Measurements from ENCODE around the gene RAB5B. TPM values are rescaled to one million over a fixed set of nuclear protein-coding genes. Genes with fewer than 3 reads are reported as not detected.
A peak's percentile ranks its signal among the peaks of the same experiment; 100 is the strongest.

Gene RAB5B
- total RNA-seq, 2 donors from 2014 or later, result 43.1 to 51.8 TPM

GRCh38 chr12:55934773-55935172 lies 39.1 kb upstream of the RAB5B start:
- H3K36me3 Mint-ChIP-seq, result peaks cover 37 to 39% of the 10 kb centered on the region in 2 donors
- peak overlapping the region; percentile 24 to 97 for H3K27ac Mint-ChIP-seq
- H3K9me3 Mint-ChIP-seq, result no peaks in the 10 kb centered on the region
- no peak for DNase-seq (ENCODE audit: low spot score in 2 of 2)
- ATAC-seq, result no peak

- no peak for DNase-seq (ENCODE audit: low spot score in 2 of 2)
- peaks cover 42 to 49% of the 10 kb centered on the region in 2 donors for H3K36me3 Mint-ChIP-seq
- no peaks in the 10 kb centered on the region for H3K9me3 Mint-ChIP-seq
- peak; percentile 20 to 27 for ATAC-seq
- peak overlapping the region in 1 of 2 donors; percentile 97 for H3K27ac Mint-ChIP-seq
Observed at GRCh38 chr12:55935738-55936151, 38.1 kb upstream of the RAB5B start.

- DNase-seq (ENCODE audit: low spot score in 2 of 2) (no peak), ATAC-seq (no peak)
- no peaks in the 10 kb centered on the region for H3K9me3 Mint-ChIP-seq
- peak overlapping the region in 1 of 2 donors; percentile 62 for H3K27ac Mint-ChIP-seq
- peaks cover 35 to 44% of the 10 kb centered on the region in 2 donors for H3K36me3 Mint-ChIP-seq
Observed at GRCh38 chr12:55937981-55938380, 35.9 kb upstream of the RAB5B start.

GRCh38 chr12:55938826-55939501 lies 34.9 kb upstream of the RAB5B start:
- ATAC-seq, result peak; percentile 65 to 71
- H3K9me3 Mint-ChIP-seq, result no peaks in the 10 kb centered on the region
- peak in 1 of 2 donors; percentile 28 for DNase-seq (ENCODE audit: low spot score in 2 of 2)

DNA sequence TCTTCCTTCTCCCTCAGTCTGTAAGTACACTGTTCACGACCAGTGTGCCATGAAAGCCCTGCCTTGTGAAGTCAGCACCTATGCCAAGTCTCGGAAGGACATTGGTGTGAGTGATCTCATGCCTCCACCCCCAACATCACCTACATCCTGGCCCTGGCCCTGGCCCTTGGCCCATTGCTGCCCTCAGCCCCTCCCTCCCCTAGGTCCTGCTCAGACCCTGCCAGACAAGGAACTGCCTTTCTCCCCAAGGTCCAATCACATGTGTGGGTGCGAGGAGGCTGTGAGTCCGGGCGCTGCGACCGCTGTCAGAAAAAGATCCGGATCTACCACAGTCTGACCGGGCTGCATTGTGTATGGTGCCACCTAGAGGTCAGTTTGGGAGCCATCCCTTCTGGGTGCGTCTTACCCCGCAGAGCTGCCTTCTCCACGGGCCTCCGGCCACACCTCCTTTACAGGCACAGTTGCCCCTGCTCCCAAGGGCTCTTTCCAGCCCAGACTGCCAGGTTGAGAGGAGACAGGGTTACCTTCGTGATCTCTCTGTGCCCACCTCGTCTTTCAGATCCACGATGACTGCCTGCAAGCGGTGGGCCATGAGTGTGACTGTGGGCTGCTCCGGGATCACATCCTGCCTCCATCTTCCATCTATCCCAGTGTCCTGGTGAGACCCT lies 33.7 kb upstream of the RAB5B start:
- Mint-ChIP-seq H3K36me3 (peaks cover 44 to 47% of the 10 kb centered on the region in 2 donors), H3K9me3 (no peaks in the 10 kb centered on the region), H3K27ac (peak overlapping the region; percentile 46 to 62)
- ATAC-seq (peak; percentile 72 to 81), DNase-seq (ENCODE audit: low spot score in 2 of 2) (peak; percentile 82 to 84)

More at GRCh38 chr12:55938826-55939501, 34.9 kb upstream of the RAB5B start:
- peak overlapping the region; percentile 62 to 70 for H3K27ac Mint-ChIP-seq
- peaks cover 38 to 48% of the 10 kb centered on the region in 2 donors for H3K36me3 Mint-ChIP-seq

DNA sequence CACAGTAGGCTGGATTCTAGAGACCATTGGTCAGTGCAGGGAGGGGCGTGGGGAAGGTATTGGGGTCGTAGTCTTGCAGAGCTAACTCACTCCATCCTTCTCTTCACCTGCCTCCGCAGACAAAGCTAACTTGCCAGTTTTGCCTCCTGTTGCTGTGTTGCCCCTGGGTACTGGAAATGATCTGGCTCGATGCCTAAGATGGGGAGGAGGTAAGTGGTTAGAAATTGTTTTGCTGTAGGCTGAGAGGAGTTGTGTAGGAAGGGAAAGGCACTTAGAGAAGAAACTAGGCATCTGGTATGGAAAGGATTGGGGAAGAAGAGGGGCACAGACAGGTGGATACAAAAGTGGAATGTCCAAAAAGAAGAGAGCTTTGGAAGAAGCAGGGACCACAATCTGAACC lies 31.8 kb upstream of the RAB5B start:
- peak overlapping the region; percentile 10 to 41 for H3K27ac Mint-ChIP-seq
- no peaks in the 10 kb centered on the region for H3K9me3 Mint-ChIP-seq
- H3K36me3 Mint-ChIP-seq, result peaks cover 42 to 66% of the 10 kb centered on the region in 2 donors
- DNase-seq (ENCODE audit: low spot score in 2 of 2) (no peak), ATAC-seq (no peak)

GRCh38 chr12:55942577-55943136 lies 31.2 kb upstream of the RAB5B start:
- ATAC-seq (no peak), DNase-seq (ENCODE audit: low spot score in 2 of 2) (no peak)
- H3K27ac Mint-ChIP-seq, result peak overlapping the region; percentile 7 to 10
- H3K9me3 Mint-ChIP-seq, result no peaks in the 10 kb centered on the region
- peaks cover 36 to 71% of the 10 kb centered on the region in 2 donors for H3K36me3 Mint-ChIP-seq

- ATAC-seq (peak; percentile 85 to 90), DNase-seq (ENCODE audit: low spot score in 2 of 2) (no peak)
- H3K9me3 Mint-ChIP-seq, result no peaks in the 10 kb centered on the region
- peaks cover 29 to 65% of the 10 kb centered on the region in 2 donors for H3K36me3 Mint-ChIP-seq
- H3K27ac Mint-ChIP-seq, result peak overlapping the region; percentile 81 to 83
Observed at GRCh38 chr12:55946553-55946952, 27.3 kb upstream of the RAB5B start.

- peak overlapping the region; percentile 14 to 19 for H3K27ac Mint-ChIP-seq
Observed at GRCh38 chr12:55955344-55955743, 18.5 kb upstream of the RAB5B start.

GRCh38 chr12:55955800-55956508 lies 17.9 kb upstream of the RAB5B start:
- Mint-ChIP-seq H3K27ac (peak overlapping the region; percentile 14 to 19), H3K9me3 (no peaks in the 10 kb centered on the region), H3K36me3 (peaks cover 5 to 17% of the 10 kb centered on the region in 2 donors)
- DNase-seq (ENCODE audit: low spot score in 2 of 2), result peak in 1 of 2 donors; percentile 53
- ATAC-seq, result peak; percentile 75 to 81

More at GRCh38 chr12:55955344-55955743, 18.5 kb upstream of the RAB5B start:
- no peak for DNase-seq (ENCODE audit: low spot score in 2 of 2)
- Mint-ChIP-seq H3K36me3 (peaks cover 5 to 18% of the 10 kb centered on the region in 2 donors), H3K9me3 (no peaks in the 10 kb centered on the region)
- ATAC-seq, result peak in 1 of 2 donors; percentile 8

DNA sequence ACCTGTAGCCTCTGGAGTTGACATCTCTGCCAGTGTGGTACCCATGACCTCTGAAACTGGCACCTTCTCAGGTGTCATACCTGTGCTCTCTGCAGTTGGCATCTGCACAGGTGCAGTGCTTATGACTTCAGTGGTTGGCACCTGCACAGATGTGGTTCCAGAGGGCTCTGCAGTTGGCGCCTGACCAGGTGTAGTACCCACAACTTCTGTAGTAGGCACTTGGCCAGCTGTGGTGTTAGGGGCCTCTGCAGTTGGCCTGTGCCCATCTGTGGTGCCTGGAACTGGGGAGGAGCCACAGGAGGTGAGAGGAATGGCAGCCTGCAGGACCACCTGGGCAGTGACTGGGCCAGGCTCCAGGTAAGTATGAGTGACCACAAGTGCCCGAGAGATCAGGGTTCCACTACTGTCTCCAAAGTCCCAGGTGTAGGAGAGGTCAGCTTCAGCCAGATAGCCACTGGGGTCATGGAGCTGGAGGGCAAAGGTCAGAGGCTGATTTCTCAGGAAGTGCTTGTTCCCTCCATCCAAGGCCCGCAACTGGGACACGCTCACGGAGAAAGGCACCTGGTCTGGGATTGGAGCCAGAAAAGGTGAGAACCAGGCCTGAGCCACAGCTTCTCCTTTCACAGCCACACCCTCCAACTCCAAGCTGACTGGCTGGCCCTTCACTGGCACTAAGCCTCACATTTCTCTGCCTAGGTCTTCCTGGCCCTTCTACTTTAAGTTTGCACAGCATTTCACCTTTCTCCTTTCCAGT lies 16.6 kb upstream of the RAB5B start:
- DNase-seq (ENCODE audit: low spot score in 2 of 2), result no peak
- Mint-ChIP-seq H3K27ac (peak overlapping the region; percentile 26 to 59), H3K36me3 (peaks cover 0 to 4% of the 10 kb centered on the region in 2 donors), H3K9me3 (no peaks in the 10 kb centered on the region)
- peak in 1 of 2 donors; percentile 8 for ATAC-seq

DNA sequence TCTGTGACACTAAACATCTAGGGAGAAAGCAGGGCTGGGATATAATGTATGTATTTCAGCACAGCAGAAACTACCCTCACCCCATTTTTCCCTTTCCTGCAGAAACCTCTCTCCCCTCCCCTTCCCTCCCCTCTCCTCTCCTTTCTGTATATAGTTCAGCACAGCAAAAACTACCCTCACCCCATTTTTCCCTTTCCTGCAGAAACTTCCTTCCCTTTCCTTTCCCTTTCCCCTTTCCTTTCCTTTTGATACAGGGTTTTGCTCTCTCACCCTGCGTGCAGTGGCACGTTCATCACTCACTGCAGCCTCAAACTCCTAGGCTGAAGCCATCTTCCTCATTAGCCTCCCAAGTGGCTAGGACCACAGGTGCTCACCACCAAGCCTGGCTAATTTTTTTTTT lies 10.1 kb upstream of the RAB5B start:
- peaks cover 19 to 23% of the 10 kb centered on the region in 2 donors for H3K36me3 Mint-ChIP-seq
- ATAC-seq (no peak), DNase-seq (ENCODE audit: low spot score in 2 of 2) (no peak)
- H3K9me3 Mint-ChIP-seq, result no peaks in the 10 kb centered on the region
- H3K27ac Mint-ChIP-seq, result peak overlapping the region in 1 of 2 donors; percentile 61

DNA sequence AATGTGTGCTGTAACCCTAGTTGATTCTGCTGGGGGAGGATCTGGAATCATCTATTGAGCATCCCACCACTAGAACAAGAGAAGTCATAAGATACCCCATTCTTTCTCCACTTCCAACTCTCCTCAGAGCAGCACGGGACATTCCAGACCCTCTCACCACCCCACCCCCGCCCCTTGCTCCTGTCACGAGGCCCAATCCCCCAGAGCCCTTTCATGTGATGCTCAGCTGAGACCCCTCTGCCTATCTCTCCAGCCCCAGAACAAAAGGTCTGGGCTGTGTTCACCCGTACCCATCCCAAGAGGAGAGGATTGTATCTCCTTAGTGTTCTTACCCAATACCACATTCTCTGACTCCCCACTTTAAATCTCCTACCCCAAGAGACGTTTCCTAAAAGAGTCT lies 8.6 kb upstream of the RAB5B start:
- ATAC-seq, result no peak
- H3K9me3 Mint-ChIP-seq, result no peaks in the 10 kb centered on the region
- H3K27ac Mint-ChIP-seq, result no peak overlapping the region
- DNase-seq (ENCODE audit: low spot score in 2 of 2), result no peak
- H3K36me3 Mint-ChIP-seq, result peaks cover 19 to 23% of the 10 kb centered on the region in 2 donors

DNA sequence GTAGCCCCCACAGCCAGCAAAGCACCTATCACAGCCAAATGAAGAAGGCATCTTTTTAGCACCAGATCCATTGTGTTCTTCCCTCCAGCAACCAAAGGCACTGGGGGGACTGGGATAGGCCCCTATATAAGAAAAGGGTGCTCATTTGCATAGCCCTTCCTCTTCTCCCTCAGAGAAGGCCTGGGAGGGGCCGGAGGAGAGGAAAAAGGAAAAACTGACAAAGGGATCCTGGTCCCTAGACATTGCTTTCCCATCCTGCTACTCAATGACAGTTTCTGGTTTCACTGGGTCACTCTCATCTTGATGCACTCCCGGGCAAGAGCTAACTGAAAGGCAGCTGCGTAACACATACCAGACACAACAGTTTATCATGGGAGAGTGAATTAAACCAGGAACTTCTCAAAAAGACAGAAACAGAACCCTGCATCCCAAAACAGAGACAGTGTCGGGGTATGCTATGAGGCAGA lies 7.9 kb upstream of the RAB5B start, which contains the start of gene PMEL:
PMEL (minus strand) TSS at position 102 of the 467 bp plus-strand sequence; CDS start at position 71, 31 bp downstream.
- ATAC-seq, result no peak
- Mint-ChIP-seq H3K36me3 (peaks cover 19 to 23% of the 10 kb centered on the region in 2 donors), H3K9me3 (no peaks in the 10 kb centered on the region), H3K27ac (peak within 1 kb of the TSS; percentile 93 to 96)
- DNase-seq (ENCODE audit: low spot score in 2 of 2), result no peak

- DNase-seq (ENCODE audit: low spot score in 2 of 2), result peak; percentile 90 to 94
- peak within 1 kb of the TSS; percentile 93 to 96 for H3K27ac Mint-ChIP-seq
- ATAC-seq, result peak; percentile 97 to 99
- H3K9me3 Mint-ChIP-seq, result no peaks in the 10 kb centered on the region
- H3K36me3 Mint-ChIP-seq, result peaks cover 19 to 23% of the 10 kb centered on the region in 2 donors
Observed at GRCh38 chr12:55966408-55967281, 7.2 kb upstream of the RAB5B start, which contains the start of gene CDK2. Gene CDK2 (plus strand): TSS chr12:55966830. CDS start chr12:55967009, 179 bp downstream.
